RWPE1 (cell line): ENCODE measurements around the gene IFIT5.

Experiments used
- CTCF ChIA-PET: fragments of 350-600 bp; sonication (Branson Sonifier 250); formaldehyde crosslinking; extraction: SDS; loops from one replicate; lab custom pipeline; 2021; lab: Yijun Ruan, JAX
- POLR2A ChIA-PET: fragments of 400-600 bp; formaldehyde crosslinking; extraction: SDS; loops from one replicate; lab custom pipeline; 2020; ENCODE audit warnings: antibody characterized with exemption; ENCODE audit not compliant: low non-redundant PET; lab: Yijun Ruan, JAX
- DNase-seq: peaks from one replicate; pipeline ENCODE4 v3.0.0; 2012; ENCODE audit warnings: low spot score
- H3K27ac ChIP-seq: fragments of 450-650 bp; 2 replicates; pipeline ENCODE4 v1.5.1; 2017
- CTCF ChIP-seq: fragments of 450-650 bp; conservative IDR thresholded peaks from 2 replicates; pipeline ENCODE4 v1.5.1; 2017; ENCODE audit warnings: low read depth, mild to moderate bottlenecking

The IFIT5 gene

GRCh38 chr10:89416465-89416864 is 2.1 kb downstream of the IFIT5 start:
- H3K27ac ChIP-seq, result no peak overlapping the region
- DNase-seq, result no peak
- POLR2A ChIA-PET, result no interaction called here
- CTCF ChIA-PET, result interaction anchor here (1.5 kb wide), 1 partner anchor 482 kb away, joined by 5 read pairs; no protein-coding TSS in a partner anchor
- TF ChIP-seq CTCF, result no peak

- peak; percentile 30 for TF ChIP-seq CTCF
- no peak overlapping the region for H3K27ac ChIP-seq
- CTCF ChIA-PET, result interaction anchor here (0.6 to 0.8 kb wide), 2 partner anchors 17 to 20 kb away, joined by 4 to 5 read pairs; no protein-coding TSS in a partner anchor
- no peak for DNase-seq
- POLR2A ChIA-PET, result no interaction called here
Measured at GRCh38 chr10:89419548-89419947, 5.2 kb downstream of the IFIT5 start.

DNA sequence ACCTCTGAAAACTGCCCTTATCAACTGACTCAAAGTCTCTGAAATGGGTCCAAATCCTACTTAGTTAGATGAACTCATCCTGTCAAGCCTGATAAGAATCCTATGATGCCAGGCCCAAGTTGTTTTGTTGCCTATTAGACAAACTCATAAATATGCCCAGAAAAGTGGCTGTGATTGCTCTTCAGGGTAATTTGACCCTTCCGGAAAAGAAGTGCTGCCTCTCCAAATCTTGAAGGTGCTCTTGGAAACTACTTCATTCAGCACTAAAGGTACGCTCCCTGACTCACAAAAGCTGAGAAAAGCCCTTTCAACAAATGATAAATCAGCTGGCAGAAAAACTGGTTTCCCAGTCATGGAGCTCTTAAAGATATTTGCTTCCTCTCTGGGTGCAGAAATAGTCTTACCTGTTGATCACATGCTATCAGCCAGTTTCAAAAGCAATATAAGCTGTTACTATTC is 6.7 kb downstream of the IFIT5 start:
- CTCF ChIA-PET, result interaction anchor here (0.6 kb wide), 1 partner anchor 186 kb away, joined by 3 read pairs; no protein-coding TSS in a partner anchor
- peak; percentile 23 for DNase-seq
- POLR2A ChIA-PET, result no interaction called here
- H3K27ac ChIP-seq, result no peak overlapping the region
- TF ChIP-seq CTCF, result no peak

DNA sequence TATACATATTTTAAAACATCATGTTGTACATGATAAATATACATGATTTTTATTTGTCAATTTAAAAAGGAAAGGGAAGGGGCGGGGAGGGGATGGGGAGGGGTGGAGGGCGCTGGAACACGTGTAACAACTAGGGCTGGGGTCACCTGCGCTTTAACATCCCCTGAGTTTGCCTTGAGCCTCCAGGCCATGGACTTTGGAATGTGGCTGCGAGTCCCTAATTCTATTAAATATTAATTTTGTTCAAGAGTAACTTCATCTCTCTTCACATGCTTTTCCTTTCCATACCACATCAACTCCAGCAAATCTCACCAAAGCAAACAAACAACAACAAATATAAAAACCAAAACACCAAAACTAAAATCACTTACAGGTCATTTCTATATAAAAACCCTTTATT is 10.6 kb downstream of the IFIT5 start:
- no peak for TF ChIP-seq CTCF
- no peak overlapping the region for H3K27ac ChIP-seq
- no peak for DNase-seq
- ChIA-PET POLR2A (no interaction called here), CTCF (interaction anchor here (1.1 kb wide), 1 partner anchor 140 kb away, joined by 4 read pairs; no protein-coding TSS in a partner anchor)

- TF ChIP-seq CTCF, result peak; percentile 86
- CTCF ChIA-PET, result interaction anchor here (0.6 to 1.1 kb wide), 5 partner anchors 137 to 763 kb away, joined by 3 to 6 read pairs (median 4); no protein-coding TSS in a partner anchor
Measured at GRCh38 chr10:89426230-89426868, 12.0 kb downstream of the IFIT5 start.

DNA sequence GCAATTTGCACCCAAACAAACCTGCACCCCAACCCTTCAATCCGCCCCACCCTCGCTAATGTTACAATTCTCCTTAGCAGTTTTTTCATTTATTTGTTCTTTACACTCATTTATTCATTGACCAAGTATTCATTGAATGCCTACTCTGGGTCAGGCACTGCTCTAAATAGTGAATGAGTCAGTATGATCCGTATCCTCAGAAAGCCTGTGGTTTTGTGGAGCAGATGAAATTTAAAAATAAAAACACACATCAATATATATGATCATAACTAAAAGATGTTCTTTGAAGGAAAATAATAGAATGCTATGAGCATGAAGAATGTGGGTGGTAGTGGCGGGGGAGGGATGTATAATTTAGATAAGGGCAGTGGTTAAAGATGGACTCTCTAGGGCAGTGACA is 13.3 kb downstream of the IFIT5 start:
- POLR2A ChIA-PET, result no interaction called here
- TF ChIP-seq CTCF, result no peak

More at GRCh38 chr10:89426230-89426868, 12.0 kb downstream of the IFIT5 start:
- POLR2A ChIA-PET, result no interaction called here
- no peak overlapping the region for H3K27ac ChIP-seq
- DNase-seq, result peak; percentile 69

More for the DNA sequence above, 13.3 kb downstream of the IFIT5 start:
- peak; percentile 63 for DNase-seq
- H3K27ac ChIP-seq, result no peak overlapping the region
- CTCF ChIA-PET, result interaction anchor here (1.8 kb wide), 1 partner anchor 10 kb away, joined by 5 read pairs; no protein-coding TSS in a partner anchor
